ENCODE results near the gene SHROOM2.

The SHROOM2 gene

GRCh38 chrX:9935436-9935835 is 149.2 kb downstream of the SHROOM2 start:
- ChIA-PET POLR2A (ENCODE audit: low non-redundant PET) (no interaction called here), CTCF (no interaction called here)
- TF ChIP-seq, protein P1, sequence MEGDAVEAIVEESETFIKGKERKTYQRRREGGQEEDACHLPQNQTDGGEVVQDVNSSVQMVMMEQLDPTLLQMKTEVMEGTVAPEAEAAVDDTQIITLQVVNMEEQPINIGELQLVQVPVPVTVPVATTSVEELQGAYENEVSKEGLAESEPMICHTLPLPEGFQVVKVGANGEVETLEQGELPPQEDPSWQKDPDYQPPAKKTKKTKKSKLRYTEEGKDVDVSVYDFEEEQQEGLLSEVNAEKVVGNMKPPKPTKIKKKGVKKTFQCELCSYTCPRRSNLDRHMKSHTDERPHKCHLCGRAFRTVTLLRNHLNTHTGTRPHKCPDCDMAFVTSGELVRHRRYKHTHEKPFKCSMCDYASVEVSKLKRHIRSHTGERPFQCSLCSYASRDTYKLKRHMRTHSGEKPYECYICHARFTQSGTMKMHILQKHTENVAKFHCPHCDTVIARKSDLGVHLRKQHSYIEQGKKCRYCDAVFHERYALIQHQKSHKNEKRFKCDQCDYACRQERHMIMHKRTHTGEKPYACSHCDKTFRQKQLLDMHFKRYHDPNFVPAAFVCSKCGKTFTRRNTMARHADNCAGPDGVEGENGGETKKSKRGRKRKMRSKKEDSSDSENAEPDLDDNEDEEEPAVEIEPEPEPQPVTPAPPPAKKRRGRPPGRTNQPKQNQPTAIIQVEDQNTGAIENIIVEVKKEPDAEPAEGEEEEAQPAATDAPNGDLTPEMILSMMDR (conservative IDR thresholded peaks at IDR 0.05; ENCODE audit: low read depth): no peak
- H3K27ac ChIP-seq: no peak overlapping the region
- DNase-seq (ENCODE audit: low spot score): no peak

DNA sequence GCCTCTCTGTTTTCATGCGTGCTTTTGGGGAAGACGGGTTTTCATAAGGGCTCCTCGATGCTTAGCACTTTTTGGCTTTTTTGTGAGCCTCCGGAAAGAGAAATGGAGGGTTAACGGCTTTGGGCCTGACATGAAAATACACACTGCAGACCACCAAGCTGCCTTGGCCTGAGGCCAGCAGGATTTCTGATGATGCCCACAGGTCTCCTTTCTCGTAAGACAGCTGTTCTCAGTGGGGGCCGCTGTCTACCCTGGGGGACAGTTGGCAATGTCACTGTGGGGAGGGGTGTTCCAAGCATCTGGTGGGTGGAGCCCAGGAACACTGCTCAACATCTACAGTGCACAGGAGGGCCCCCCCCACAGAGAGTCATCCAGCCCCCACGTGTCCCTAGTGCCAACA is 151.5 kb downstream of the SHROOM2 start:
- ChIA-PET POLR2A (ENCODE audit: low non-redundant PET) (no interaction called here), CTCF (no interaction called here)
- TF ChIP-seq, protein P1 (conservative IDR thresholded peaks at IDR 0.05; ENCODE audit: low read depth): no peak
- H3K27ac ChIP-seq: no peak overlapping the region
- DNase-seq (ENCODE audit: low spot score): no peak

GRCh38 chrX:9938516-9938915 is 152.3 kb downstream of the SHROOM2 start:
- TF ChIP-seq, protein P1 (conservative IDR thresholded peaks at IDR 0.05; ENCODE audit: low read depth): no peak
- CTCF ChIA-PET: no interaction called here
- POLR2A ChIA-PET (ENCODE audit: low non-redundant PET): no interaction called here
- no peak overlapping the region for H3K27ac ChIP-seq
- no peak for DNase-seq (ENCODE audit: low spot score)

DNA sequence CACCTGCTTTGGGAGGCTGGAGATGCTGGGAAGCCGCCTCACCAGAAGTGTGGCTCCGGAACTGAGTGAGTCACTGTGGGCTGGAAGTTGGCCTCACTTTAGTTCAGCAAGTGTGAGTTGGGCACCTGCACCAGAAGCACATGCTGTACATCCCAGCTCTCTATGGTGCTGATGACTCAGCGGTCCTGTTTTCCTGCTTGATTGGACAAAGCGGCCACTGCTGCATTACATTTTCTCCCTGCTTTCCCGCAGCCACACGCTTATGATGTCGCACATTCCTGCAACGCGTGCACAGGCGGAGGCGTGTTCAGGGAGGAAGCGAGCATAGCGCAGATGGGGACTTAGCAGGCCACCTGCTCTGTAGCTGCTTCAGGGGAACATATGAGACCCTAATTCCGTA is 154.2 kb downstream of the SHROOM2 start:
- H3K27ac ChIP-seq: peak overlapping the region; percentile 25; the same call in 1 of the 2 replicates
- TF ChIP-seq, protein P1 (conservative IDR thresholded peaks at IDR 0.05; ENCODE audit: low read depth): no peak
- POLR2A ChIA-PET (ENCODE audit: low non-redundant PET): no interaction called here
- CTCF ChIA-PET: no interaction called here
- DNase-seq (ENCODE audit: low spot score): peak; percentile 77

DNA sequence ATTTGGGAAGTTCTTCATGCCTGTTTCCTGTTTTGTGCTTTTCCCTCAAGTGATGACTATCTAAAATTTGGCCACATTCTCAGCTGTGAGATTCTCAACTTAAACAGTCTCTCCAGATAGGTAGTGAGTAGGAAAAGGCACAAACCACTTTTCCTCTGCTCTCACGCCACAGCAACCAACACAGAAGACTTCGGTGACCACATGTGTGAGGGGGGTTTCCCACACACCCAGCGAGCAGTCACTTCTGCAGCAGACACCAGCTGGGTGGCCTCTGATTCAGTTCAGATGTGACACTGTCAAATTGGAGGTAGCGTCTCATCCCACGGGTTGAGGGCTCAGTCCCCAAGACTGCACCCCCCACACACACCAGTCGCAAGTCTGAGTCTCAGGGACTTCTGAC is 155.9 kb downstream of the SHROOM2 start:
- ChIA-PET POLR2A (ENCODE audit: low non-redundant PET) (no interaction called here), CTCF (interaction anchor here (0.6 kb wide), 1 partner anchor 1123 kb away, joined by 3 read pairs; no protein-coding TSS in a partner anchor)
- DNase-seq (ENCODE audit: low spot score): no peak
- TF ChIP-seq, protein P1 (conservative IDR thresholded peaks at IDR 0.05; ENCODE audit: low read depth): no peak
- H3K27ac ChIP-seq: no peak overlapping the region

GRCh38 chrX:9943420-9943819 is 157.2 kb downstream of the SHROOM2 start:
- CTCF ChIA-PET: interaction anchor here (0.6 kb wide), 1 partner anchor 155 kb away, joined by 3 read pairs; no protein-coding TSS in a partner anchor
- TF ChIP-seq, protein P1 (conservative IDR thresholded peaks at IDR 0.05; ENCODE audit: low read depth): no peak
- POLR2A ChIA-PET (ENCODE audit: low non-redundant PET): no interaction called here
- DNase-seq (ENCODE audit: low spot score): no peak
- no peak overlapping the region for H3K27ac ChIP-seq

Data from RWPE1 (cell line).